VCaP (cell line): ENCODE data around the gene EXO1.
"Not testable (repeated sequence)": the region's sequence is repeated elsewhere in the genome, so short reads cannot be mapped to it uniquely, and the experiment has no call there.

ENCODE experiments used
- H3K27ac ChIP-seq: fragments of 450-650 bp; 2 replicates; pipeline ENCODE4 v1.5.1; 2017
- TF ChIP-seq, protein P1 (sequence below): fragments of 450-650 bp; conservative IDR thresholded peaks from 2 replicates; pipeline ENCODE4 v1.5.1; 2017; ENCODE audit warnings: mild to moderate bottlenecking, moderate library complexity

Gene EXO1

DNA sequence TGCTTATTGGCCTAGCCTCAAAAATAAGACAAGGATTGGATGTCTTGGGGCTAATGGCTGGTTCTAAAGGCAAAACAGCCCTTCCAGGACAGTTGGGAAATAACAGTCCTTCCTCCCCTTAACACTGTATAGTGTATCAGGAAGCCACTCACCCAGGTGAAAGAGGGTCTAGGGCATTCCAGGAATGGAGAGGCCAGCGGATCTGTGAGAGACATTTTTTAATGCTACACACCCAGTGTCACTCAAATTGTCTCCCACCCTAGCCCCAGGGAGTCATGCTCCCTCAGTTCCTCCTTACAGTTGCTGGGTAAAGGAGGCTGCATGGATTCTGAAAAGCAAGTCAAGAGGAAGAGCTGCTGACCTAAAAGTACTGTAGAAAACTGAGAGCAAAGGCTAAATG lies 24.1 kb upstream of the EXO1 start:
- TF ChIP-seq, protein P1, sequence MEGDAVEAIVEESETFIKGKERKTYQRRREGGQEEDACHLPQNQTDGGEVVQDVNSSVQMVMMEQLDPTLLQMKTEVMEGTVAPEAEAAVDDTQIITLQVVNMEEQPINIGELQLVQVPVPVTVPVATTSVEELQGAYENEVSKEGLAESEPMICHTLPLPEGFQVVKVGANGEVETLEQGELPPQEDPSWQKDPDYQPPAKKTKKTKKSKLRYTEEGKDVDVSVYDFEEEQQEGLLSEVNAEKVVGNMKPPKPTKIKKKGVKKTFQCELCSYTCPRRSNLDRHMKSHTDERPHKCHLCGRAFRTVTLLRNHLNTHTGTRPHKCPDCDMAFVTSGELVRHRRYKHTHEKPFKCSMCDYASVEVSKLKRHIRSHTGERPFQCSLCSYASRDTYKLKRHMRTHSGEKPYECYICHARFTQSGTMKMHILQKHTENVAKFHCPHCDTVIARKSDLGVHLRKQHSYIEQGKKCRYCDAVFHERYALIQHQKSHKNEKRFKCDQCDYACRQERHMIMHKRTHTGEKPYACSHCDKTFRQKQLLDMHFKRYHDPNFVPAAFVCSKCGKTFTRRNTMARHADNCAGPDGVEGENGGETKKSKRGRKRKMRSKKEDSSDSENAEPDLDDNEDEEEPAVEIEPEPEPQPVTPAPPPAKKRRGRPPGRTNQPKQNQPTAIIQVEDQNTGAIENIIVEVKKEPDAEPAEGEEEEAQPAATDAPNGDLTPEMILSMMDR, result no peak
- no peak overlapping the region for H3K27ac ChIP-seq

GRCh38 chr1:241825581-241825980 lies 22.4 kb upstream of the EXO1 start:
- TF ChIP-seq, protein P1, result no peak
- no peak overlapping the region for H3K27ac ChIP-seq

- not testable (repeated sequence) for H3K27ac ChIP-seq
These were observed 21.4 kb upstream of the EXO1 start for GRCh38 chr1:241826613-241827012.

DNA sequence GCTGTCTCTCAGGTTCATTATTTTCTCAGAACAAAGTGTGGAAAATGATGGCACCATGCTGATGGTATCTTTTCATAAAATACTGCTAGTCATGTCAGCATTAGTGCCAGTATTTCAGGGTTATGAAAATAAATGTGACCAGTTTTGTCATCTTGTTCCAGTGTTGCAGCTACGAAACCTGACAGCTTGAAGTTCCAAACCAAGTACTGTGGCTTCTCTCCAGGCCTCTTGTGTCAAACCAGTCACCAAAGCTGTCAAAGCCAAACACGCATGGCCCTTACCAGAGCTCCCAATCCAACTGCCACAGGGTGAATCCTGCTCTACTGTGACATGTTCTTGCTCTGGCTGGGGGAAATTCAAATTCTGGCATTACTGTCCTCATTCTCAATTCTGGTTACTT lies 20.7 kb upstream of the EXO1 start:
- no peak overlapping the region for H3K27ac ChIP-seq
- TF ChIP-seq, protein P1, result no peak

DNA sequence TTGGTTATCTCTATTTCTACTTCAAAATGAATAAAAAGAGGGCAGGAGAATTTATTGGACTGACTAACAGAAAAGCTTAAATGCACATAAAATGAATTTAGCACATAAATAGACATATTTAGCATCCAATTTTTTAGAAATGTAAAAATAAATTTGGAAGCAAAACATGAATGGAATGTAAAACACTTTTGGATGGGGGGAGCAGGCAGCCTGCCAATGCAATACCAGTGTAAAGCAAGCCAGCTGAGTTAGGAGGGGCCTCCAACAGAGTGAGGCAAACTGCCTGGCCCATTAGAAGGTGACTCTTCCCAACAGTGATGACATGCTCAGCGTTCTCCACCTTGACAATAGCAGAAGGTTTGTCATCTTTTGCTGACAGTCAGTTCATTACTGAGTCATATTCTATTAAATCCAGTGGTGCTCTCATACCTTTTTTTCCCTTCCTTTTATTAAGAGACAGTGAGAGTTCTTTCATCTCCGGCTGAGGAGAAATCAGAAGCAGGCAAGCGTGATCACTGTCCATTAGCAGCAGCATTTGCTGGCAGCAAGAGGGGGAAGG lies 19.5 kb upstream of the EXO1 start:
- H3K27ac ChIP-seq, result no peak overlapping the region
- TF ChIP-seq, protein P1, result no peak

- no peak overlapping the region for H3K27ac ChIP-seq
- TF ChIP-seq, protein P1, result no peak
These were observed 18.5 kb upstream of the EXO1 start for GRCh38 chr1:241829468-241829867.

DNA sequence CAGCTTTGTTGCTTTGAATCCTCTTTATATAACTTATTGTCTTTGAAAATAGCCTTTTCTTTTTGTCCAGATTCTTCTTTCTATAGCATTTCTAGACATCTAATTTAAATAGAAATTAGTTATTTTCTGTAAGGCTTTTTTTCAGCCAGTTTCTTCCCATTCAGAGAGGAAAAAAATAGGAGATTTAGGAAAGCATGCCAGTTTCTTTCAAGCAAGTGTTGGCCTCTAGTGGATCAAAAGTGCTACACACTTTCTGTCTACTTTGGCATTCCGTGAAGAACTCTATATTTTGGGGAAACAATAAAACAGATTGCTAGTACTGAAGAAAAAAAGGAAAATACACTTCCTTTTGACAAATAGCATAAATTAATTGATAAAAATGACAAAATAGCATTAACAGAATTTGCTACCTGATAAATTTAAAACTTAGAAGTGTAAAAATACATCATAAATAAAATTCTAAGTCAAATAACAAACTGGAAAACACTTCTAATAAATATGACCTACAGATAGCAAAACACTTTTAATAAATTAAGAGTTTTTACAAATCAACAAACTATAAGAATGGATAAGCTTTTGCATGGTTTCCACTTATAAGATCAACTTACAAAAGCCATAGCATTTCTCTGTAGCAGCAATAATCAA lies 13.1 kb upstream of the EXO1 start:
- H3K27ac ChIP-seq, result no peak overlapping the region
- TF ChIP-seq, protein P1, result peak; percentile 84

DNA sequence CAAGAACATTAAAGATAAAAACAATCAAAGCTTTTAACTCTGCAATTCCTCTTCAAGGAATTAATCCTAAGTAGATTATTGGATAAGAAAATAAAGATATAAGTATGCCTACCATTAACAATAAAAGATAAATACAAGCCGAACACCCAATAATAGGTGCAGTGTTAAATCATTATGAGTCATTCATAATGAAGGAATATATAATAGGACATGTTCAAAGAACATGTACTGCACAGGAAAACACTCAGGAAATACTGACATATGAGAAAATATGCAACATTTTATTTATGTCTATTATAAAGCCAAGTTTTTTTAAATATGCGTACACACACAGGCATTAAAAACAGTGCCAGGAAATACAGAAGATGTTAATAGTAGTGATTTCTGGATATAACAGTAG lies 11.1 kb upstream of the EXO1 start:
- TF ChIP-seq, protein P1, result no peak
- no peak overlapping the region for H3K27ac ChIP-seq
